HG02798 (cell line): ENCODE data around the gene SREBF2.

Experiments
- ATAC-seq: cut with Tn5 transposase; IDR thresholded peaks from one replicate; pipeline ENCODE4 v1.9.1; 2021; ENCODE audit warnings: mild to moderate bottlenecking; ENCODE audit not compliant: unreplicated experiment, poor library complexity

Gene SREBF2

DNA sequence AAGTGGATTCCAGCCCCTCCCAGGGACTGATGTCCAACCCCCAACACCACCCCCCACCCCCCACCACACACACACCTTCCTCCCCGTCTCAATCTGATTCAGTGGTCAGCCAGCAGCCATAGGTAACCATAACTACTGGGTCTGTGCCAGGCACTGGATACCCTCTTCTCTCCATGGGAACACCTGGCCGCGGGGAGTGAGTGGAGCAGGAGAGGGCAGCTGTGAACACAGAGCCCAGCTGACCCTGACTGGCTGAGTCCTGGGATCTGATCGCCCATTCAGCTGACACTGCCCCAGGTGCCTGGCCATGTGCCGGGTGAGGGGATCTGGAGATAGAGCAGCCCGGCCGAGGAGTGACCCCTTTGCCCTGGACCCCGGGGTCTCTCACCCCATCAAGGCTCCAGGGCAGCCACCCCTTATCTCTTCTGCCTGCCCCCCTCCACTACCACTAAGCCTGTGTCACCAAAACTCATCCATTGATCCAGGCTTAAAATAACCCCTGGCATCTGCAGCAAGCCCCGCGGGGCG, 84.5 kb downstream of the SREBF2 start:
- ATAC-seq = no peak

GRCh38 chr22:41917903-41918791, 85.2 kb downstream of the SREBF2 start:
- ATAC-seq = no peak

- ATAC-seq = peak; percentile 62
Measured at GRCh38 chr22:41919357-41920224, 86.7 kb downstream of the SREBF2 start.

DNA sequence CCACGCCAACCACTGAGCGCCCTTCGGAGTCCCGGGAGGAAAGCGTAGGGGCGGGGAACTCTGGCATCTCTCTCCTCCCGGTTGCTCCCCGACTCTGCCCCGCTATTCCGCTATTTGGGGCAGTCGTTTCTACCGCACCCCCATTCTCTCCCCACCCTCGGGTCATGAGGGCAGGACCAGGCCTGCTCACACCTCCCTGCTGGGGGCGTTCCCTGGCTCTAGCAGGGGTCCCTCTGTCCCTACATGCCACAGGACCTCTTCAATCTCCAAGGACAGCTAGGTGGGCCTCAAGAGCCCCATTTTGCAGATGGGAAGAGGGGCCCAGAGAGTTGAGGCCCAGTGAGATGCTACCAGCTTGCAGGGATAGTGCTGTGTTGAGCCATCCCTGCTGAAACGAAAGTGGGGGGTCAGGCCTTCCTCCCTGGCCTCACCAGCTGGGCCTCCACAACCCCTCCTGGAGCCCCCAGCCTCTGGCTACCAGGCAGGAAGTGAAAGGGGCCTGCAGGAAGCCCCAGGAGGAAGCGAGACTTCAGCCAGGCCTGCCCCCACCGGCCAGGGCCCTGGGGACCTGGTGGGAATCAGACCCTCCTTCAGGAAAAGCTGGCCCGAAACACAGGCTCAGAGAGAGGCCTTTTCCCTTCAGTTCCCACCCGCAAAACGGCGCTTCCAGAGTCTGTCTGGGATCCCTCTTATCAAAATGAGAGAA, 87.5 kb downstream of the SREBF2 start:
- peak; percentile 18 for ATAC-seq

DNA sequence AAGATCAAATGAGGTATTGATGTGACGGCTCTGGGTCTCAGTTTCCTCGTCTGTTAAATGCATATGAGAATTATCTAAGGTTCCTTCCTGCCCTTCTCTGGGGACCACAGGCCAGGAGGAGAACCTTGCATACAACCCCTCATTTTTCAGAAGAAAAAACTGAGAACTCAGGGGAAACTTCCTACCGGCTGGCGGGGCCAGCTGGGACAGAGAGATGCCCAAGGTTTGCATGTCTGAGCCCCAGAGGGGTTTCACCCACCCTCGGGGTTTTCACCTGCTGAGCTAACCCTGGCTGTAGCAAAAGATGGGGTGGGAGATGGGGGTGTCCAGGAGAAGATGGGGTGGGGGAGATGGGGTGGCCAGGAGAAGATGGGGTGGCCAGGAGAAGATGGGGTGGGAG, 89.4 kb downstream of the SREBF2 start:
- no peak for ATAC-seq

- no peak for ATAC-seq
Measured at GRCh38 chr22:41922940-41923594, 90.2 kb downstream of the SREBF2 start.

- no peak for ATAC-seq
Measured at GRCh38 chr22:41923595-41924276, 90.8 kb downstream of the SREBF2 start.

GRCh38 chr22:41925783-41926460, 93.0 kb downstream of the SREBF2 start:
- peak; percentile 47 for ATAC-seq

DNA sequence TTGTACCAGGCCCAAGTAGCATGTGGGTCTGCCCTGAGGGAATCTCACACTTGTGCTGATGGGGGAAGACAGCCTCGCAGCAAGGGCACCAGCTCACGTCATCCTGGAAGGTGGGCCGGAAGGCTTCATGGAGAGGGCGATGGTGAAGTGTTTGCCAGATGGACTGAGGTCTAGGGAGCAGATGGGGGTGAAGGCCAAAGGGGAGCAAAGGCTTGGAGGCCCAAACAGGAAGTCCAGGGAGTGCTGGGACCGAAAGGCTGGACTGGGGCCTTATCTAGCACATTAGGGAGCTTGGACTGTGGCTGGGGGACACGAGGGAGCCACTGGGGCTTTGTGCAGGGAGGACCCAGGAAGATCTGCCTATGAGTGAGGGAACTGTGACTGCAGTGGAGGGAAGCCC, 94.9 kb downstream of the SREBF2 start:
- no peak for ATAC-seq

DNA sequence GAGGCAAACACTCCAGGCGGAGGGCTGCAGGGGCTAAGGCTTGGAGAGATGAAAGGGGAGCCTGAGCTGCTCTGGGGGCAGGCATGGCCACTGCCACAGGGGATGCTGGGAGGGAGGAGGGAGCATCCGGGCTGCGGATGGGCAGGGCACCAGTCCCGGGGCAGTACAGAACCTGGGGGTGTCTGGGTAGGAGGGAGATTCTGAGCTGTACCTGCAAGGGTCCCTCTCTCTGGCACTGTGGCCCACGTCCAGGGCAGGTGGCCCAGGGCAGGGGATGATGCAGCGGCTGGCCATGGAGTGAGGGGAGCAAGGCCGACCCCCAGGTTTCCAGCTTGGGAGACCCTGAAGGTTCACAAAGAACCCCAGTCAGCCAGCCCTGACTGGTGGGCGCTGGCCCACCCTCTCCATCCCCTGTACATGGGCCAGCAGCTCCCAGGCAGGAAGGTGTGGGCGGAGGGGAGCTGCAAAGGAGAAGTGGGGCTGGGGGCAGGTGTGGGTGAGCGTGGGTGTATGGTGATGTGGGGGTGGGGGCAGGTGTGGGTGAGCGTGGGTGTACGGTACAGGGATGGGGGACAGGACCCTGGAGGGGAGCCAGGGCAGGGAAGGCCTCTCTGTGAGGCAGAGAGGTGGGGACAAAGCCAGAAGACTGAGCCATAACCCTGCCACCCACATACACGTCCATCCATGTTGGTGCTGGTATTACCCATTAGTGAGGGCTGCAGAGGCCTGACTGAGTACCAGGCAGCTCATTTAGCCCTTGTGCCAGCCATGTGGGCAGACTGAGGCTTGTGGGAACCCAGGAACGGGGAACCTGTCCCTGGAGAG, 95.9 kb downstream of the SREBF2 start:
- ATAC-seq = no peak

DNA sequence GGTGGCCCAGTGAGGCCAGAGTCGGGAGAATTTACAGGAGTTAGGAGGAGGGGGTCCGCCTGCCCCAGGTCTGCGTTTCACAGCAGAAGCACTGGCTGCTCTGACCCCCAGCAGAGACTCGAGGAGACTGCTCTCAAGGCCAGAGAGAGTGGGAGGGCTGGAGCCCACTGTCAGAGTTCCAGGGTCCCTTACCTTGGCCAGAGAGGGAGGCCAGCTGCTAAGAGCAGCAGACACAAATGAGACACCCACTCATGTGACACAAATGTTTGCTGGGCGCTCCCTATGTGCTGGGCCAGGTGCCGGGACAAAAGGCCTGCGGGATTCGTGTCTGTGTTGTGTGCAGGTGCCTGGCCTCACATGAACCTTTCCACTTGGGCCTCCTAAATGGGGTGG, 96.5 kb downstream of the SREBF2 start:
- no peak for ATAC-seq

GRCh38 chr22:41931701-41932269, 98.9 kb downstream of the SREBF2 start:
- ATAC-seq = no peak

- ATAC-seq = no peak
Measured at GRCh38 chr22:41932353-41932752, 99.4 kb downstream of the SREBF2 start.

DNA sequence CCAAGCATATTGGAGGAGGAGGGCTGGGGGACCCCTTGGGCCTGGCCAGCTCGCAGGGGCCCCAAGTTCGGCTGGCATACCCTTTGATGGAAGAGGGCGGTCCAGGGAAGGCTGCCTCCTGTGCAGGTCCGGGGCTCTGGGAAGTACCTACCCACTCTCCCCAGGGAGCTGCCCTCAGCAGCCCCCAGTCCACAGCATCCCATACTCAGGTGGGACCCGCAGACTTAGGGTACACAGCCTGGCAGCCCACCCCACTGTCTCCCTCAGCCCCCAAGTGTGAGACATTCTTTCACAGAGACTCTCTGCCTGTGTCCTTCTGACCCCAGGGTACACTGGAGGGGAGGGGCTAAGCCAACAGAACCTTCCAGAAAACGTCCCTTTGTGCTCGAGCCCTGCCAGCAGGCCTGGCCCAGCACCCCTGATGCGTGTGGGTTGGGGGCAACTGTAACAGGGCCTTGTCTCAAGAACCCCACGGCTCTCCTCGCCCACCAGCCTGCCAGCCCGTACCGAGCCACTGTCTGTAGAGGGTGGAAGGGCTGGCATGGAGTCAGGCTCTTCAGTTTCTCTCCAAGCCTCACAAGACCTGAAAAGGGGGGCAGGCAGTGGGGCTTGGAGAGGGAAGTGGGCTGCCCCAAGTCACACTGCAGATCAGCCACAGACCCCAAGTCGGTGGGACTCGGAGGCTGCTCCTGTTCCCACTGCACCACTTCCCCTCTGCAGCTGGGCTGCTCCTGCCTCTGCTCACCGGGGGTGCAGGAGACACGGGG, 100.7 kb downstream of the SREBF2 start:
- ATAC-seq = no peak

- no peak for ATAC-seq
Measured at GRCh38 chr22:41934284-41935014, 101.5 kb downstream of the SREBF2 start.

DNA sequence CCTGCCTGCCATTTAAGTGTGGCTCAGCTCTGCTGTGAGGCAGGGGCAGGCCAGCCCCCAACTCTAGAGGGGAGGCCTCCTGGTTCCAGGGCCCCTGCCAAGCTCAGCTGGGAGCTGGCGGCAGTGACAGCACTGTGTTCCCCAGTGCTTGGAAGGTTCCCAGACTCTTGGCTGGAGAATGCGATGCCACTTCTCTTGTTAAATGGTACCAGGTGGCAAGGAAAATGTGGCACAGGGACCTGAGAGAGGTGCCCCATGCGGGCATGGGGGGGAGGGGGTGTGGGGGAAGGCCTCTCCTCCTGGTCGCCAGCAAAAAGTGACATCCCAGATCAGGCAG, 102.1 kb downstream of the SREBF2 start:
- no peak for ATAC-seq
